ENCODE results near the gene IL17A.

GRCh38 chr6:52183131-52183713, 3.0 kb upstream of the IL17A start:
- no peak for TF ChIP-seq CTCF (IDR thresholded peaks at IDR 0.05)
- no peak for TF ChIP-seq POLR2A (IDR thresholded peaks at IDR 0.05)
